Loucy (cell line): ENCODE measurements around the gene NDUFS6.

Source experiments
- EZH2phosphoT487 ChIP-seq: fragments of 200-600 bp; IDR thresholded peaks from 2 replicates; pipeline ENCODE4 v1.6.1; 2018; ENCODE audit warnings: antibody characterized with exemption, mild to moderate bottlenecking, moderate library complexity, borderline replicate concordance
- TF ChIP-seq, protein P1 (sequence below): fragments of 200-600 bp; sonication (generic); conservative IDR thresholded peaks from 2 replicates; pipeline ENCODE4 v1.5.1; 2014; ENCODE audit warnings: mild to moderate bottlenecking, antibody characterized with exemption, low read length

DNA sequence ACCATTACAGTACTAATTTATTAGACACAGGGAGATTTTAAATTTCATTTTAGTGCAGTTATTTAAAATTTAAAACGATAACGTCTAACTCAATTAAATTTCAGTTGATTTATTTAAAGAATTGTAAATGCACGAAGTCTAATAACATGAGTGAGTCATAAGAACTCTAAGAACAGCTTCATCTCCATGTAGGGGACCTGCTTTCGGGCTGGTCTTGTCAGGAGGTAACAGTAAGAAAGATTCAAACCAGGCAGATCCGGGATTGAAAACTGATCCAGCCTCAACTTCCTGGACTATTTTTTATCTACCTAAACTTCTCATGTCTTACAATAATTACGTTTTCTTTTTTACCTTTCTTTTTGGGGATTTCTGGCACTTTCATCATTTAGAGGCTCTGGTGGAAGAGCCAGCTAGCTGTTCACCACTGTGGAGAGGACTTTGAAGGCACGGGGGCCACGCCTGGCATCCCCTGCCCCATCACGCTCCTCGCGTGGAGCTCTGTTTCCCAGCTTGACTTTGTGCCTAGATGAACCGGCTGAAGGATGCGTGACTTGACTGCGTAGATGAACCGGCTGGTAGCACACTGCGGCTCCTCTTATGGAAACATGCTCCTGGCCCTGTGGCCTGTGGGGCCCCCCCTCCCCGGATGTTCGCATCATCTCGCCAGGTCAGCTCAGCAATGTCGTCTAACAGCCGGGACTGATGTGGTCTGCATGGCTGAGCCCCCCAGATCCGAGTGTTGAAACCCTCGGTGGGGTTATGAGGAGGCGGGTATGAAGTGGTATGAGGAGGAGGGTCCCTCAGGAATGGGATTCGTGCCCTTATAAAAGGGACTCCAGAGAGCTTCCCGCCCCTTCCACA is 26.0 kb downstream of the NDUFS6 start:
- TF ChIP-seq, protein P1, sequence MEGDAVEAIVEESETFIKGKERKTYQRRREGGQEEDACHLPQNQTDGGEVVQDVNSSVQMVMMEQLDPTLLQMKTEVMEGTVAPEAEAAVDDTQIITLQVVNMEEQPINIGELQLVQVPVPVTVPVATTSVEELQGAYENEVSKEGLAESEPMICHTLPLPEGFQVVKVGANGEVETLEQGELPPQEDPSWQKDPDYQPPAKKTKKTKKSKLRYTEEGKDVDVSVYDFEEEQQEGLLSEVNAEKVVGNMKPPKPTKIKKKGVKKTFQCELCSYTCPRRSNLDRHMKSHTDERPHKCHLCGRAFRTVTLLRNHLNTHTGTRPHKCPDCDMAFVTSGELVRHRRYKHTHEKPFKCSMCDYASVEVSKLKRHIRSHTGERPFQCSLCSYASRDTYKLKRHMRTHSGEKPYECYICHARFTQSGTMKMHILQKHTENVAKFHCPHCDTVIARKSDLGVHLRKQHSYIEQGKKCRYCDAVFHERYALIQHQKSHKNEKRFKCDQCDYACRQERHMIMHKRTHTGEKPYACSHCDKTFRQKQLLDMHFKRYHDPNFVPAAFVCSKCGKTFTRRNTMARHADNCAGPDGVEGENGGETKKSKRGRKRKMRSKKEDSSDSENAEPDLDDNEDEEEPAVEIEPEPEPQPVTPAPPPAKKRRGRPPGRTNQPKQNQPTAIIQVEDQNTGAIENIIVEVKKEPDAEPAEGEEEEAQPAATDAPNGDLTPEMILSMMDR = no peak
- TF ChIP-seq EZH2phosphoT487 = no peak
